Colonic mucosa (tissue), 4 donors: ENCODE results near the gene ACTR1B. TPM values are rescaled to one million over a fixed set of nuclear protein-coding genes. Genes with fewer than 3 reads are reported as not detected.
A peak's percentile ranks its signal among the peaks of the same experiment; 100 is the strongest.
"Not testable (repeated sequence)": the region's sequence is repeated elsewhere in the genome, so short reads cannot be mapped to it uniquely, and the experiment has no call there.

Source experiments
- DNase-seq: peaks from one replicate; pipeline ENCODE4 v3.0.0-alpha.2; 2020
- H3K27ac ChIP-seq: fragments of 200-600 bp; one replicate; pipeline ENCODE4 v1.8.0; 2021
- H3K27me3 ChIP-seq: fragments of 200-600 bp; one replicate; pipeline ENCODE4 v1.8.0; 2021
- H3K36me3 ChIP-seq: fragments of 200-600 bp; one replicate; pipeline ENCODE4 v1.8.0; 2021
- H3K4me1 ChIP-seq: fragments of 200-600 bp; one replicate; pipeline ENCODE4 v1.8.0; 2021; ENCODE audit warnings: mild to moderate bottlenecking
- H3K4me3 ChIP-seq: fragments of 200-600 bp; one replicate; pipeline ENCODE4 v1.8.0; 2021
- H3K9ac ChIP-seq, 2 donors: one replicate each; pipeline ENCODE4 v1.7.0; 2013; ENCODE audit warnings: control low read depth in 2 of 2, low read depth in 2 of 2, low read length in 2 of 2
- H3K9me3 ChIP-seq: fragments of 200-600 bp; one replicate; pipeline ENCODE4 v1.8.0; 2021
- CTCF ChIP-seq: fragments of 200-600 bp; IDR thresholded peaks from one replicate; pipeline ENCODE4 v1.8.0; 2022; ENCODE audit warnings: antibody characterized with exemption, mild to moderate bottlenecking
- intact Hi-C: fragments of 100-400 bp; cut with DNase I; formaldehyde crosslinking; loops from one replicate; pipeline ENCODE4 v1.14.1; 2022
- total RNA-seq, 2 donors: library from RNA; stranded (reverse); fragmentation: NEBNext Ultra II Directional in 1 of 2; extraction: Animal tissue kit (Norgen Biotek cat#: 25700) in 1 of 2; gene quantifications; one replicate each; pipeline ENCODE4 v1.2.1, GENCODE V29; 2021
- donor health status: healthy.
- donor health status: DM: no; HTN: no; CAD: no.
- donor health status: DM: no; HTN: no; CAD: no.

ACTR1B gene
- total RNA-seq, 2 donors from 2014 or later = 71.3 to 82.9 TPM

DNA sequence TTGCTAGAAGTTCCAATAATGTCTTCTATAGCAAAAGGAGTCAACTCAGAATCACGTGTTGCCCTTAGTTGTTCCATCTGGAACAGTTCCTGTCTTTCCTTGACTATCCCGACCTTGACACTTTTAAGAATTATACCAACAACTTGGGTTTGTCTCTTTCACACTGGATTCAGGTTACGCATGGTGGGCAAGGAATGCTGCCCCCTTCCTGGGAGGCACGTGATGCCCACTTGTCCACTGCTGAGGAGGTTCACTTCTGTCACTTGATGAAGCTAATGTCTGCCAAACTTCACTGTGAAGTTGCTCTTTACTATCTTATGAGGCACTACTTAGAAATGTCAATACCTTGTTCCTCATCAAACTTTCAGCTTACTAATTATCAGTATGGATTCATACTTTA is 12.7 kb downstream of the ACTR1B start:
- Histone ChIP-seq H3K36me3 (no peaks in the 10 kb centered on the region), H3K27ac (peak overlapping the region; percentile 61), H3K9me3 (no peaks in the 10 kb centered on the region), H3K9ac (no peak overlapping the region), H3K27me3 (no peaks in the 10 kb centered on the region), H3K4me3 (no peak overlapping the region), H3K4me1 (peaks cover 6% of the 10 kb centered on the region)
- intact Hi-C loops = no loop called here
- DNase-seq = no peak
- no peak for TF ChIP-seq CTCF

GRCh38 chr2:97646977-97647376 is 16.9 kb downstream of the ACTR1B start:
- Histone ChIP-seq H3K27ac (peak overlapping the region; percentile 94), H3K9me3 (no peaks in the 10 kb centered on the region), H3K4me3 (peak overlapping the region; percentile 89), H3K9ac (peak overlapping the region in 1 of 2 donors; percentile 3), H3K27me3 (no peaks in the 10 kb centered on the region), H3K4me1 (peaks cover 6% of the 10 kb centered on the region), H3K36me3 (no peaks in the 10 kb centered on the region)
- no peak for TF ChIP-seq CTCF
- no peak for DNase-seq
- intact Hi-C loops = no loop called here

- H3K4me3 ChIP-seq = peak within 1 kb of the TSS; percentile 89
- DNase-seq = peak; percentile 99
- no peaks in the 10 kb centered on the region for H3K27me3 ChIP-seq
- peaks cover 6% of the 10 kb centered on the region for H3K4me1 ChIP-seq
- TF ChIP-seq CTCF = no peak
- intact Hi-C loops = loop anchor here (2.0 kb wide), 1 partner anchor 17 kb away; no protein-coding TSS in a partner anchor
- no peaks in the 10 kb centered on the region for H3K9me3 ChIP-seq
- peak within 1 kb of the TSS; percentile 96 to 100 for H3K9ac ChIP-seq
- H3K27ac ChIP-seq = peak within 1 kb of the TSS; percentile 94
- no peaks in the 10 kb centered on the region for H3K36me3 ChIP-seq
Observed at GRCh38 chr2:97645695-97646629, 17.9 kb downstream of the ACTR1B start, which contains the start of gene COX5B. Gene COX5B, plus strand, starts transcription at chr2:97646062. Its CDS starts 25 bp downstream, at chr2:97646087.

DNA sequence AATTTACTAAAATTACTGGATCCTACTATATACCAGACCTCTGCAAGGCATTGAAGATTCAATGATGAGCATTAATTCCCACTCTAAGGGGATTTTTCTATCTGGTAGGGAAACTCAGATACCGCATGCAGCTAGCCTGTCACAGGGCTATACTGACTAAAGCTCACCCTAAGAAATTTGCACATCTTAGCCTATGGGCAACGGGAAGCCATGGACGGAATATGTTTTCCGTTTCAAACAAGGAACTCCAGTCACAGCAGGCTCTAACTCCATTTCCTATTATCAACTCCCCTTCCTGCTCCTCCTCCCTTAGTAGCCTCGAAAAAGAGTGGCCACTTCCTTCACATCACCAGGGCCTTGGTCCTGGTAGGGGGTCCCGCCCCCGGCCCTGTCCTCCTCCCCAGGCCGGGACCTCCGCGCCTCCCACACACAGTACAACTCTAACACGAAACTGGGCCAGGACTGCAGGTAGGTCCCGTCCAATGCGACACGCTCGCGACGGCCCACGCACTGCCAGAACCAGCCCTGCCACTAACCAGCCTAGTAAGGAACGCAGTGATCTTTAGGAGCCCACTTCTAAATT is 18.6 kb downstream of the ACTR1B start:
- Histone ChIP-seq H3K9ac (peak overlapping the region; percentile 77 to 96), H3K4me1 (peaks cover 6% of the 10 kb centered on the region), H3K4me3 (peak overlapping the region; percentile 89), H3K27me3 (no peaks in the 10 kb centered on the region), H3K27ac (peak overlapping the region; percentile 94), H3K9me3 (no peaks in the 10 kb centered on the region), H3K36me3 (no peaks in the 10 kb centered on the region)
- DNase-seq = no peak
- no peak for TF ChIP-seq CTCF
- intact Hi-C loops = loop anchor here (2.0 kb wide), 1 partner anchor 18 kb away; no protein-coding TSS in a partner anchor

- intact Hi-C loops = loop anchor here (2.0 kb wide), 1 partner anchor 19 kb away; no protein-coding TSS in a partner anchor
- no peaks in the 10 kb centered on the region for H3K27me3 ChIP-seq
- H3K36me3 ChIP-seq = no peaks in the 10 kb centered on the region
- H3K27ac ChIP-seq = no peak overlapping the region
- no peak overlapping the region for H3K4me3 ChIP-seq
- no peak for TF ChIP-seq CTCF
- peaks cover 6% of the 10 kb centered on the region for H3K4me1 ChIP-seq
- DNase-seq = no peak
- H3K9ac ChIP-seq = no peak overlapping the region
- H3K9me3 ChIP-seq = no peaks in the 10 kb centered on the region
Observed at GRCh38 chr2:97644023-97644717, 19.7 kb downstream of the ACTR1B start.

GRCh38 chr2:97626049-97626430 is 37.8 kb downstream of the ACTR1B start:
- H3K36me3 ChIP-seq, H3K9ac ChIP-seq, intact Hi-C loops, H3K27ac ChIP-seq, H3K4me1 ChIP-seq, H3K9me3 ChIP-seq, H3K27me3 ChIP-seq, DNase-seq, H3K4me3 ChIP-seq: not testable (repeated sequence)

- H3K9me3 ChIP-seq, H3K27me3 ChIP-seq, H3K9ac ChIP-seq, H3K27ac ChIP-seq, intact Hi-C loops, H3K4me3 ChIP-seq, H3K4me1 ChIP-seq, DNase-seq, H3K36me3 ChIP-seq: not testable (repeated sequence)
Observed at GRCh38 chr2:97625354-97626048, 38.3 kb downstream of the ACTR1B start.
